OCI-LY7 (cell line): ENCODE results near the gene TRIM28.

Experiments
- CTCF ChIP-seq: fragments of 200-600 bp; sonication (generic); conservative IDR thresholded peaks from 2 replicates; pipeline ENCODE4 v1.5.1; 2014; ENCODE audit warnings: mild to moderate bottlenecking, antibody characterized with exemption, low read length, moderate library complexity, mixed read lengths
- EZH2phosphoT487 ChIP-seq: fragments of 200-600 bp; sonication (generic); IDR thresholded peaks from 2 replicates; pipeline ENCODE4 v1.6.1; 2018; ENCODE audit warnings: low read depth, borderline replicate concordance, mild to moderate bottlenecking, mixed run types, antibody characterized with exemption, low read length, moderate library complexity, mixed read lengths

DNA sequence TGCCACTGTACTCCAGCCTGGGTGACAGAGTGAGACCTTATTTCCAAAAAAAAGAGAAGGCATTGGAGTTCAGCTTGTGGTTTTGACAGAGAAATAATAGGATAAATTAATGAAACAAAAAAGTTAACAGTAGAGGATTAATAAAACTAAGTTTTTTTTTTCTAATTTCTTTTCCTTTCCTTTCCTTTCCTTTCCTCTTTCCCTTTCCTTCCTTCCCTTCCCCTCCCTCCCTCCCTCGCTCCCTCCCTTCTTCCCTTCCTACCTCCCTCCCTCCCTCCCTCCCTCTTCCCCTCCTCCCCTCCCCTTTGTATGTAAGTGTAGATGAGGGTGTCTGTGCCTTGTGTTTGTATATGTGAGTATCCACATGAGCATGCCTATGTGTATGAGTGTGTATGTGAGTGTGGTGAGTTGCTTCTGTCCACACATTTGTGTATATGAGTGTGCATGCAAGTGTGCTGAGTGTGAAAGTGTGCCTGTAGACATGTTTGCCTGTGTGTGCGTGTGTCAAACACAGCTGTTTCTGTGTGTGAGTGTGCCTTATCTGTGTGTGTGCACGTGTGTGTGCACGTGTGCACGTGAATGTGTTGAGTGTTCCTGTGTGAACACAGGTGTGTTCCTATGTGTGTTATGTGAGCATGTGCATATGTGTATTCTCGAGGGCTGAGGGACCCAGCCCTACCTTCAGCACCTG is 41.7 kb downstream of the TRIM28 start:
- no peak for TF ChIP-seq EZH2phosphoT487
- TF ChIP-seq CTCF: no peak
